Parathyroid adenoma (tissue), 2 donors: ENCODE data around the gene LDLRAP1.
"Not testable (repeated sequence)": the region's sequence is repeated elsewhere in the genome, so short reads cannot be mapped to it uniquely, and the experiment has no call there.

Experiments
- H2AFZ ChIP-seq: fragments of 300-600 bp; sonication (generic); one replicate; pipeline ENCODE4 v1.7.0; 2017; ENCODE audit warnings: antibody characterized with exemption, mild to moderate bottlenecking
- H3K27ac ChIP-seq: fragments of 300-600 bp; sonication (generic); one replicate; pipeline ENCODE4 v1.7.0; 2017
- H3K27me3 ChIP-seq: fragments of 300-600 bp; sonication (generic); one replicate; pipeline ENCODE4 v1.7.0; 2017; ENCODE audit warnings: low read length; ENCODE audit not compliant: control insufficient read depth, insufficient read depth
- H3K36me3 ChIP-seq: fragments of 300-600 bp; sonication (generic); one replicate; pipeline ENCODE4 v1.7.0; 2017; ENCODE audit warnings: low read length; ENCODE audit not compliant: control insufficient read depth, insufficient read depth
- H3K4me1 ChIP-seq: fragments of 300-600 bp; sonication (generic); one replicate; pipeline ENCODE4 v1.7.0; 2017; ENCODE audit warnings: control low read depth
- H3K4me2 ChIP-seq: fragments of 300-600 bp; sonication (generic); one replicate; pipeline ENCODE4 v1.7.0; 2017; ENCODE audit warnings: low read length
- H3K4me3 ChIP-seq: fragments of 300-600 bp; sonication (generic); one replicate; pipeline ENCODE4 v1.7.0; 2017; ENCODE audit warnings: low read depth, low read length
- H3K79me2 ChIP-seq: fragments of 300-600 bp; sonication (generic); one replicate; pipeline ENCODE4 v1.7.0; 2017; ENCODE audit warnings: control low read depth
- H3K9ac ChIP-seq: fragments of 300-600 bp; sonication (generic); one replicate; pipeline ENCODE4 v1.7.0; 2017; ENCODE audit warnings: mild to moderate bottlenecking
- H3K9me3 ChIP-seq: fragments of 300-600 bp; sonication (generic); one replicate; pipeline ENCODE4 v1.7.0; 2017; ENCODE audit warnings: low read length; ENCODE audit not compliant: control insufficient read depth
- CTCF ChIP-seq: fragments of 300-600 bp; sonication (generic); IDR thresholded peaks from one replicate; pipeline ENCODE4 v1.7.0; 2017; ENCODE audit warnings: antibody characterized with exemption, mild to moderate bottlenecking
- donor health status: primary hyperparathyroidism.

The LDLRAP1 gene

GRCh38 chr1:25581764-25582163 is 38.4 kb downstream of the LDLRAP1 start:
- Histone ChIP-seq H3K79me2 (no peaks in the 10 kb centered on the region), H3K27me3 (no peaks in the 10 kb centered on the region), H3K9ac (no peak overlapping the region), H2AFZ (no peak overlapping the region), H3K9me3 (no peaks in the 10 kb centered on the region), H3K4me1 (no peaks in the 10 kb centered on the region), H3K27ac (no peak overlapping the region), H3K4me2 (no peak overlapping the region), H3K4me3 (no peak overlapping the region), H3K36me3 (no peaks in the 10 kb centered on the region)
- no peak for TF ChIP-seq CTCF

DNA sequence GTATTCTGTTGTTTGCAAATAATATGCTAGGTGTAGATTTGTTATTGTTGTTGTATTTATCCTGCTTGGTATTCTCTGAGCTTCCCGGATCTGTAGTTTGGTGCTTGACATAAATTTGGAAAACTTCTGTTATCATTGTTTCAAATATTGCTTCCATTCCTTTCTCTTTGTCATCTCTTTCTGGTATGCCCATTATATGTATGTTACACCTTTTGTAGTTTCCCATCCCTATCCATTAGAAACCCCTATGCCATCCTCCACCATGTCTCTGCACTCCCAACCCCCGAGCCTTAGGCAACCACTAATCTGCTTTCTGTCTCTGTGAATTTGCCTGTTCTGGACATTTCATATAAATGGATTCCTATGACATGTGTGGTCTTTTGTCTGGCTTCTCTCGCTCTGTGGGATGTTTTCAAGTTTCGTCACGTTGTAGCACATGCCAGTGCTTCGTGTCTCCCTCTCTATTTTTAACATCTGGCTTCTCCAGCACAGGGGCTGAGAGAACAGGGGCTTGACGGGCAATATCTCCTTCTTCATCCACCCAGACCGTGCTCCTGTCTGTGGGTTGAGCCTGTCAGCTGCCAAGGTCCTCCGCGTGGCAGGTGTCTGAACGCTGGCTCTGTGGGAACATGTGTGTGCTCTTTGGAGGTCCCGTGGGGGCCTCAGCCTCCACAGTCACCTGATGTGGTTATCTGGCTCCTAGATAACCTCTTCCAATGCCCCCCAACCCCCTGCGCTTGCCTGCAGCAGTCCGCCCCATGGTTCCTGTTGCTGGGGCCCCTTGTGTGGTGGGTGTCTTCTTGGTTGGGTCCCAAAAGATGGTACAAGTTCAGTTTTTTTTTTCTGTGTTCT is 40.3 kb downstream of the LDLRAP1 start:
- Histone ChIP-seq H3K27ac (no peak overlapping the region), H3K36me3 (no peaks in the 10 kb centered on the region), H3K79me2 (no peaks in the 10 kb centered on the region), H2AFZ (no peak overlapping the region), H3K4me1 (no peaks in the 10 kb centered on the region), H3K4me2 (no peak overlapping the region), H3K27me3 (no peaks in the 10 kb centered on the region), H3K9me3 (no peaks in the 10 kb centered on the region), H3K4me3 (no peak overlapping the region), H3K9ac (no peak overlapping the region)
- TF ChIP-seq CTCF, result no peak

GRCh38 chr1:25586181-25586588 is 42.8 kb downstream of the LDLRAP1 start:
- Histone ChIP-seq H2AFZ (no peak overlapping the region), H3K4me3 (no peak overlapping the region), H3K27ac (no peak overlapping the region), H3K4me2 (no peak overlapping the region), H3K9me3 (no peaks in the 10 kb centered on the region), H3K36me3 (no peaks in the 10 kb centered on the region), H3K27me3 (no peaks in the 10 kb centered on the region), H3K9ac (no peak overlapping the region), H3K79me2 (no peaks in the 10 kb centered on the region), H3K4me1 (no peaks in the 10 kb centered on the region)
- TF ChIP-seq CTCF, result no peak

- no peaks in the 10 kb centered on the region for H3K36me3 ChIP-seq
- no peak overlapping the region for H3K4me2 ChIP-seq
- H3K27ac ChIP-seq, result no peak overlapping the region
- no peak for TF ChIP-seq CTCF
- no peaks in the 10 kb centered on the region for H3K27me3 ChIP-seq
- no peak overlapping the region for H3K9ac ChIP-seq
- H3K9me3 ChIP-seq, result no peaks in the 10 kb centered on the region
- H2AFZ ChIP-seq, result no peak overlapping the region
- no peaks in the 10 kb centered on the region for H3K4me1 ChIP-seq
- no peak overlapping the region for H3K4me3 ChIP-seq
- H3K79me2 ChIP-seq, result no peaks in the 10 kb centered on the region
Observed at GRCh38 chr1:25587290-25587689, 43.9 kb downstream of the LDLRAP1 start.

GRCh38 chr1:25588224-25588623 is 44.8 kb downstream of the LDLRAP1 start:
- not testable (repeated sequence) for H3K27ac ChIP-seq, H3K79me2 ChIP-seq, H3K9ac ChIP-seq, H3K4me2 ChIP-seq, H3K27me3 ChIP-seq, H3K36me3 ChIP-seq, H3K9me3 ChIP-seq, H3K4me3 ChIP-seq, H3K4me1 ChIP-seq, H2AFZ ChIP-seq

- not testable (repeated sequence) for H3K79me2 ChIP-seq, H3K9me3 ChIP-seq
Observed at GRCh38 chr1:25588786-25589185, 45.4 kb downstream of the LDLRAP1 start.

More at GRCh38 chr1:25588786-25589185, 45.4 kb downstream of the LDLRAP1 start:
- H2AFZ ChIP-seq, H3K36me3 ChIP-seq, H3K4me2 ChIP-seq, H3K4me1 ChIP-seq, H3K27ac ChIP-seq, H3K27me3 ChIP-seq, H3K9ac ChIP-seq, H3K4me3 ChIP-seq: not testable (repeated sequence)
